Skin of body (tissue), 3 donors: ENCODE results near the gene BLTP3B. TPM values are rescaled to one million over a fixed set of nuclear protein-coding genes. Genes with fewer than 3 reads are reported as not detected.

Experiments used
- DNase-seq: peaks from one replicate; lab custom pipeline; 2025; lab: John Stamatoyannopoulos, UW
- small RNA-seq: library from RNA; depleted of rRNA; stranded (forward); fragments of <200 nt; gene quantifications from one replicate; pipeline ENCODE3, GENCODE V24; 2014; ENCODE audit warnings: low replicate concordance
- total RNA-seq: library from RNA; depleted of rRNA; stranded (reverse); fragments of >200 nt; gene quantifications from one replicate; pipeline ENCODE4 v1.2.3, GENCODE V29; 2014

BLTP3B gene
- total RNA-seq, 1 donor from 2014 or later: 41.8 TPM

DNA sequence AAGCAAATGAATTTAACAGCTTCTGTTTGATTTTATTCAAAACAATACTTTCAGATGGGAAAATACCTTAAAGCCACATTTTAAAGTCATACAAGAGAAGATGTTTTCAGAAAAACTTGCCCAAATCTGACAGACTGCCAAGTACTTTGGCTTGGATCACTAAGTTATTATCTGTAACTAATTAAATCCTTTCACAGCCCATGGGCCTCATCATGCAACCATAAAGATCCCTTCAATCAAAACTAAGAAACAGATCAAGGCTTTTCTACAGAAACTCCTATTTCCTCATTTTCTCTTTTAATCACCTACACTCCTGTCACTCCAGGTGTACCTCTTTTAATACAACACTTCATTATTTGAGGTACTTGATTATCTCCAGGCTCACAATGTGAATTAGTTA lies 28.1 kb downstream of the BLTP3B start:
- no peak for DNase-seq

DNA sequence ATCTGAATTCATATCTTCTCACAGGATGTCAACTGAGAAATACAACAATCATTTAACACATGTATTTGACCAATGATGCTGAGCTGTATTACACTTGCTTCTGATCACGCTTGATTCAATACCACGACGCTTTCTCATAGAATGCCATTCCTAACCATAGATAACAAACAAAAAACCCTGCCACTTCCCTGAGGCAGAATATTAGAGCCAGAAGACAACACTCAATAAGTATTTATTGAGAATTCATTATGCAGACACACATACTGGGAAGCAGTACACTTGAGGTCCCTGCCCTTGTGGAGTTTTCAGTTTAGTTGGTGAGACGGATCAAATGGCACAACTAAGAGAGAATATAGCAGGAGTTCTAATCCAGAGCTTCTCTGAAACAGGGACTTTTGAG lies 32.4 kb downstream of the BLTP3B start:
- DNase-seq: no peak

GRCh38 chr12:100106861-100107260 lies 35.8 kb downstream of the BLTP3B start:
- no peak for DNase-seq

- no peak for DNase-seq
These were observed 37.0 kb downstream of the BLTP3B start for GRCh38 chr12:100105661-100106060.

DNA sequence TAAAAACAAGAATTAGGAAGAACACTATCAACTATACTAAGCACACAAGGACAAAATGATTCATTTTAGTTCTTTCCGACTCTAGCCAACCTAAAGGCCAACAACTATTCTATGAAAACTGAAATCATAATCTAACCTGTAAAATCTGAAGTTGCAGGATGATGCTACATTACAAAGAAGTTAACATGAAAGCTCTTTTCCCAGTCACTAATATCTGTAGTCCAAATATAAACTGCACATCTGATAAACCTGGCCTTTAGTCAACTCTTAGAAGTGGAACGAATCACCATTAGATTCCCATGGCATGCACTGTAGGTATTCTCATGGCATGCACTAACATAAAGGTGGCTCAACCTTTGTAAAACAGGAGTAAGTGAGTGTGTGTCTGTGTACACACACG lies 41.7 kb downstream of the BLTP3B start:
- DNase-seq: no peak

Small RNA genes within 50 kb of the gene (small RNA-seq; reads per million reads assigned to genes)
- not detected for gene MIR1827
- not detected for gene RN7SL176P

Other genes starting within 250 kb of the BLTP3B start
- 10.7 TPM for gene ANKS1B, start 157.9 kb downstream of the BLTP3B start, total RNA-seq
- 25.0 TPM for gene ACTR6, start 57.9 kb upstream of the BLTP3B start, total RNA-seq
- gene DEPDC4, start 124.2 kb upstream of the BLTP3B start, total RNA-seq: 1.9 TPM
- 54.1 TPM for gene SCYL2, start 124.3 kb upstream of the BLTP3B start, total RNA-seq
- not detected for gene SLC17A8, start 214.2 kb upstream of the BLTP3B start, total RNA-seq